ENCODE results near the gene XYLT2.

Gene XYLT2

GRCh38 chr17:50352072-50352692 lies 6.3 kb downstream of the XYLT2 start:
- Histone ChIP-seq H3K27ac (no peak overlapping the region), H3K4me3 (ENCODE audit: low read depth in 1 of 2, low read length in 1 of 2) (no peak overlapping the region), H3K9me3 (no peaks in the 10 kb centered on the region), H3K27me3 (peaks cover 2% of the 10 kb centered on the region), H3K4me1 (ENCODE audit: control insufficient read depth in 1 of 2, insufficient read depth in 1 of 2, low read depth in 1 of 2, low read length in 1 of 2) (peaks cover 0 to under 1% of the 10 kb centered on the region in 2 experiments), H3K36me3 (peaks cover 42% of the 10 kb centered on the region)
- no peak for TF ChIP-seq CTCF (IDR thresholded peaks at IDR 0.05)

GRCh38 chr17:50352693-50353599 lies 7.0 kb downstream of the XYLT2 start:
- Histone ChIP-seq H3K4me3 (ENCODE audit: low read depth in 1 of 2, low read length in 1 of 2) (no peak overlapping the region), H3K27ac (no peak overlapping the region), H3K36me3 (peaks cover 47% of the 10 kb centered on the region), H3K9me3 (no peaks in the 10 kb centered on the region), H3K27me3 (no peaks in the 10 kb centered on the region), H3K4me1 (ENCODE audit: control insufficient read depth in 1 of 2, insufficient read depth in 1 of 2, low read depth in 1 of 2, low read length in 1 of 2) (no peaks in the 10 kb centered on the region)
- no peak for TF ChIP-seq CTCF (IDR thresholded peaks at IDR 0.05)

DNA sequence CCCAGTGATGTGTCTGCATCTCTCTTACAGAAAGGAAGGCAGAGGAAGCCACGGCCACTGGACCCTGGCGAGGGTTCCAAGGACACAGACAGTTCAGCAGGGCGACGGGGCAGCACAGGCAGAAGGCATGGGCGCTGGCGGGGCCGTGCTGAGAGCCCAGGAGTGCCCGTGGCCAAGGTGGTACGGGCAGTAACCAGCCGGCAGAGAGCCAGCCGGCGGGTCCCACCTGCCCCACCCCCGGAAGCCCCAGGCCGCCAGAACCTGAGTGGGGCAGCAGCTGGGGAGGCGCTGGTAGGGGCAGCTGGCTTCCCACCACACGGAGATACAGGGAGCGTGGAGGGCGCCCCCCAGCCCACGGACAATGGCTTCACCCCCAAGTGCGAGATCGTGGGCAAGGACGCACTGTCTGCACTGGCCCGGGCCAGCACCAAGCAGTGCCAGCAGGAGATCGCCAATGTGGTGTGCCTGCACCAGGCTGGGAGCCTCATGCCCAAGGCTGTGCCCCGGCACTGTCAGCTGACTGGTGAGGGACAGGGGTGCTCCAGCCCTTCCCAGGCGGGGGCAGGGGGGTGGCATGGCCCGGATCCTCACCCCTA lies 7.8 kb downstream of the XYLT2 start:
- no peak for TF ChIP-seq CTCF (IDR thresholded peaks at IDR 0.05)
- H3K27ac ChIP-seq: no peak overlapping the region
- H3K4me1 ChIP-seq (ENCODE audit: control insufficient read depth in 1 of 2, insufficient read depth in 1 of 2, low read depth in 1 of 2, low read length in 1 of 2): no peaks in the 10 kb centered on the region
- no peaks in the 10 kb centered on the region for H3K9me3 ChIP-seq
- peaks cover 54% of the 10 kb centered on the region for H3K36me3 ChIP-seq
- no peak overlapping the region for H3K4me3 ChIP-seq (ENCODE audit: low read depth in 1 of 2, low read length in 1 of 2)
- no peaks in the 10 kb centered on the region for H3K27me3 ChIP-seq

DNA sequence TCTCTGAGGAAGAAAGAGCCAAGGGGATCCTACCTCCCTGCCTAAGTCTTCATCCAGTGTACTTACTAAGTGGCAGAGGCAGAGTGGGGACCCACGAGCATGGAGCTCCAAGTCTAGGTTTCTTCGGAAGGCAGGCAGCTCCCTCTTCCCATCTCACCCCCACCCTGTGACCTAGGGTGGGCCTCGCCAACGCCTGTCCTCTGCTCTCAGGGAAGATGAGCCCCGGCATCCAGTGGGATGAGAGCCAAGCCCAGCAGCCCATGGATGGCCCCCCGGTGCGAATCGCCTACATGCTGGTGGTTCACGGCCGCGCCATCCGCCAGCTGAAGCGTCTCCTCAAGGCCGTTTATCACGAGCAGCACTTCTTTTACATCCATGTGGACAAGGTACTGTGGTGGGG lies 8.3 kb downstream of the XYLT2 start:
- Histone ChIP-seq H3K27ac (no peak overlapping the region), H3K4me1 (ENCODE audit: control insufficient read depth in 1 of 2, insufficient read depth in 1 of 2, low read depth in 1 of 2, low read length in 1 of 2) (no peaks in the 10 kb centered on the region), H3K4me3 (ENCODE audit: low read depth in 1 of 2, low read length in 1 of 2) (no peak overlapping the region), H3K36me3 (peaks cover 59% of the 10 kb centered on the region), H3K9me3 (no peaks in the 10 kb centered on the region), H3K27me3 (no peaks in the 10 kb centered on the region)
- no peak for TF ChIP-seq CTCF (IDR thresholded peaks at IDR 0.05)

DNA sequence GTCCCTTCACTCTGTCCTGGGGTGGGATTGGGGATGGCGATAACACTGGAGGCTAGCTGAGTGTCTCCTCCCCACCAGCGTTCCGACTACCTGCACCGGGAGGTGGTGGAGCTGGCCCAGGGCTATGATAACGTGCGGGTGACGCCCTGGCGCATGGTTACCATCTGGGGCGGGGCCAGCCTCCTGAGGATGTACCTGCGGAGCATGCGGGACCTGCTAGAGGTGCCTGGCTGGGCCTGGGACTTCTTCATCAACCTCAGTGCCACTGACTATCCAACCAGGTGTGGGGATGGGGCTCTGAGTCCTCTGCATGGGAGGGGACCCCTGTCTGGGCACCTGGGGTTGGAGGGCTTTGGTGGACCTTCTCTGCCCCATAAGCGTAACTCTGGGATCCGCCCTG lies 8.8 kb downstream of the XYLT2 start:
- Histone ChIP-seq H3K36me3 (peaks cover 65% of the 10 kb centered on the region), H3K9me3 (no peaks in the 10 kb centered on the region), H3K27ac (no peak overlapping the region), H3K4me1 (ENCODE audit: control insufficient read depth in 1 of 2, insufficient read depth in 1 of 2, low read depth in 1 of 2, low read length in 1 of 2) (no peaks in the 10 kb centered on the region), H3K27me3 (no peaks in the 10 kb centered on the region), H3K4me3 (ENCODE audit: low read depth in 1 of 2, low read length in 1 of 2) (no peak overlapping the region)
- TF ChIP-seq CTCF (IDR thresholded peaks at IDR 0.05): no peak

Data from neutrophil (primary cell).